K562 (cell line): Measurements from ENCODE around the gene SYT7. TPM values are rescaled to one million over a fixed set of nuclear protein-coding genes. Genes with fewer than 3 reads are reported as not detected.

Experiments used
- MIER1 ChIP-seq: fragments of 450-650 bp; IDR thresholded peaks from 2 replicates; pipeline ENCODE4 v1.6.1; 2016; ENCODE audit warnings: antibody characterized with exemption, mild to moderate bottlenecking, low read depth
- ZNF695 ChIP-seq: fragments of 450-650 bp; formaldehyde crosslinking; IDR thresholded peaks from 2 replicates; pipeline ENCODE4 v1.4.0; 2020; ENCODE audit warnings: mild to moderate bottlenecking, moderate library complexity
- polyA plus RNA-seq, 8 experiments: library from polyadenylated mRNA; depleted of rRNA in 4 of 8; stranded (reverse) in 5 of 8; unstranded in 3 of 8; fragments of >200 nt; fragmentation: Nextera tagmentation in 2 of 8; fragmentation: Illumina TruSeq in 1 of 8; extraction: Ambion mirVana in 2 of 8; extraction: Trizol in 1 of 8; gene quantifications; 2 replicates each; pipeline versions ENCODE4 v1.2.1 to v1.2.3, GENCODE V29; 2011 to 2014; ENCODE audit warnings: inconsistent platforms in 1 of 8, missing spikeins in 1 of 8
- total RNA-seq, 7 experiments: library from RNA; depleted of rRNA in 6 of 7; stranded (reverse); fragments of >200 nt in 6 of 7; fragmentation: Illumina TruSeq in 2 of 7; extraction: Trizol in 2 of 7; gene quantifications; 2 replicates each; pipeline versions ENCODE4 v1.2.1 to v1.2.3, GENCODE V29; 2011 to 2021; ENCODE audit warnings: low replicate concordance in 1 of 7
- TF ChIP-seq, protein P1 (sequence below): sonication (generic); formaldehyde crosslinking; IDR thresholded peaks from 2 replicates; pipeline ENCODE4 v1.8.0; 2022; ENCODE audit warnings: missing genetic modification reagents, mild to moderate bottlenecking, borderline replicate concordance
- TF ChIP-seq, protein P2 (sequence below): IDR thresholded peaks from 3 replicates; pipeline ENCODE4 v1.6.1; 2011; ENCODE audit warnings: borderline replicate concordance, mild to moderate bottlenecking; ENCODE audit not compliant: insufficient read length, insufficient read depth
- TF ChIP-seq, protein P3 (sequence below): fragments of 450-650 bp; IDR thresholded peaks from one replicate; pipeline ENCODE4 v1.6.1; 2018; ENCODE audit warnings: mild to moderate bottlenecking, moderate library complexity; ENCODE audit not compliant: partially characterized antibody

SYT7 gene
- total and polyA plus RNA-seq, 9 of the 15 experiments (the other 6 are each of a cell fraction or from before 2014, with no cell fraction given) = 0.01 to 0.51 (median 0.16) TPM; not detected in 1

DNA sequence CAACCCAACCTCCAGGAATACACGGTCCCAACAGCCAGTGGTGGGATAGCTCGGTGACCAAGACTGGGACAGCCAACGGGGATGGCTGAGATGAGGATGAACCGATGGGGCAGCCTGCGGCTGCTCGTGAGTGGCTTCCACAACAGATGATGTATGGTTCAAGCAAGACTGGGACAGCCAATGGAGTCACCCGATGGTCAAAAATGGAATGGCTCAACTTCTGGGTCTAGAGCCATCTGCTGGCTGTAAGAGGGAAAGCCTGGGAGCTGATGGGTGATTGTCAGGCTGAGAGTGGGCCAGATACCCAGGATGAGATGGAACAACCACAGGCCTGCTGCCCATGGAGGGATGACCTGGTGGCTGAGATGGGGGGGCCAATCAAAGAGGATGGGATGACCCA is 35.5 kb downstream of the SYT7 start (continued):
- TF ChIP-seq, protein P1, sequence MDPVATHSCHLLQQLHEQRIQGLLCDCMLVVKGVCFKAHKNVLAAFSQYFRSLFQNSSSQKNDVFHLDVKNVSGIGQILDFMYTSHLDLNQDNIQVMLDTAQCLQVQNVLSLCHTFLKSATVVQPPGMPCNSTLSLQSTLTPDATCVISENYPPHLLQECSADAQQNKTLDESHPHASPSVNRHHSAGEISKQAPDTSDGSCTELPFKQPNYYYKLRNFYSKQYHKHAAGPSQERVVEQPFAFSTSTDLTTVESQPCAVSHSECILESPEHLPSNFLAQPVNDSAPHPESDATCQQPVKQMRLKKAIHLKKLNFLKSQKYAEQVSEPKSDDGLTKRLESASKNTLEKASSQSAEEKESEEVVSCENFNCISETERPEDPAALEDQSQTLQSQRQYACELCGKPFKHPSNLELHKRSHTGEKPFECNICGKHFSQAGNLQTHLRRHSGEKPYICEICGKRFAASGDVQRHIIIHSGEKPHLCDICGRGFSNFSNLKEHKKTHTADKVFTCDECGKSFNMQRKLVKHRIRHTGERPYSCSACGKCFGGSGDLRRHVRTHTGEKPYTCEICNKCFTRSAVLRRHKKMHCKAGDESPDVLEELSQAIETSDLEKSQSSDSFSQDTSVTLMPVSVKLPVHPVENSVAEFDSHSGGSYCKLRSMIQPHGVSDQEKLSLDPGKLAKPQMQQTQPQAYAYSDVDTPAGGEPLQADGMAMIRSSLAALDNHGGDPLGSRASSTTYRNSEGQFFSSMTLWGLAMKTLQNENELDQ (CRISPR knock-in tag) = no peak
- TF ChIP-seq MIER1 (peak; percentile 92), ZNF695 (CRISPR knock-in tag) (no peak)
- TF ChIP-seq, protein P2, sequence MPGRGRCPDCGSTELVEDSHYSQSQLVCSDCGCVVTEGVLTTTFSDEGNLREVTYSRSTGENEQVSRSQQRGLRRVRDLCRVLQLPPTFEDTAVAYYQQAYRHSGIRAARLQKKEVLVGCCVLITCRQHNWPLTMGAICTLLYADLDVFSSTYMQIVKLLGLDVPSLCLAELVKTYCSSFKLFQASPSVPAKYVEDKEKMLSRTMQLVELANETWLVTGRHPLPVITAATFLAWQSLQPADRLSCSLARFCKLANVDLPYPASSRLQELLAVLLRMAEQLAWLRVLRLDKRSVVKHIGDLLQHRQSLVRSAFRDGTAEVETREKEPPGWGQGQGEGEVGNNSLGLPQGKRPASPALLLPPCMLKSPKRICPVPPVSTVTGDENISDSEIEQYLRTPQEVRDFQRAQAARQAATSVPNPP = no peak
- TF ChIP-seq, protein P3, sequence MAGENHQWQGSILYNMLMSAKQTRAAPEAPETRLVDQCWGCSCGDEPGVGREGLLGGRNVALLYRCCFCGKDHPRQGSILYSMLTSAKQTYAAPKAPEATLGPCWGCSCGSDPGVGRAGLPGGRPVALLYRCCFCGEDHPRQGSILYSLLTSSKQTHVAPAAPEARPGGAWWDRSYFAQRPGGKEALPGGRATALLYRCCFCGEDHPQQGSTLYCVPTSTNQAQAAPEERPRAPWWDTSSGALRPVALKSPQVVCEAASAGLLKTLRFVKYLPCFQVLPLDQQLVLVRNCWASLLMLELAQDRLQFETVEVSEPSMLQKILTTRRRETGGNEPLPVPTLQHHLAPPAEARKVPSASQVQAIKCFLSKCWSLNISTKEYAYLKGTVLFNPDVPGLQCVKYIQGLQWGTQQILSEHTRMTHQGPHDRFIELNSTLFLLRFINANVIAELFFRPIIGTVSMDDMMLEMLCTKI = no peak
